K562 (cell line): ENCODE measurements around the gene THSD8. TPM values are rescaled to one million over a fixed set of nuclear protein-coding genes. Genes with fewer than 3 reads are reported as not detected.

ENCODE experiments used
- ATF7 ChIP-seq: fragments of 450-650 bp; IDR thresholded peaks from 2 replicates; pipeline ENCODE4 v1.7.1; 2014; ENCODE audit warnings: mild to moderate bottlenecking, moderate library complexity
- CCNT2 ChIP-seq: IDR thresholded peaks from 2 replicates; pipeline ENCODE4 v1.6.1; 2011; ENCODE audit warnings: borderline replicate concordance, low read depth, mild to moderate bottlenecking, moderate library complexity, mixed read lengths, low read length; ENCODE audit not compliant: insufficient read length; ENCODE audit errors: extremely low read depth
- ERF ChIP-seq: fragments of 450-650 bp; formaldehyde crosslinking; IDR thresholded peaks from 2 replicates; pipeline ENCODE4 v1.4.0; 2020; ENCODE audit warnings: mild to moderate bottlenecking, mixed read lengths
- GABPA ChIP-seq: fragments of 200-800 bp; sonication (Bioruptor generic); conservative IDR thresholded peaks from 2 replicates; pipeline ENCODE4 v1.6.1; 2016; ENCODE audit warnings: low read depth, missing genetic modification characterization, missing compliant biosample characterization
- KDM4B ChIP-seq, 2 experiments: fragments of 450-650 bp in 1 of 2; sonication (generic) in 1 of 2; IDR thresholded peaks; 2 replicates each; pipeline ENCODE4 v1.6.1; 2016 to 2017; ENCODE audit warnings: borderline replicate concordance in 2 of 2, antibody characterized with exemption in 1 of 2, low read depth in 1 of 2, mild to moderate bottlenecking in 1 of 2
- NR2C1 ChIP-seq, 2 experiments: fragments of 450-650 bp; IDR thresholded peaks; 2 replicates each; pipeline ENCODE4 v1.6.1; 2017; ENCODE audit warnings: mild to moderate bottlenecking in 2 of 2, antibody characterized with exemption in 1 of 2, inconsistent platforms in 1 of 2, missing compliant biosample characterization in 1 of 2, missing genetic modification characterization in 1 of 2
- NUFIP1 ChIP-seq: fragments of 450-650 bp; IDR thresholded peaks from 2 replicates; pipeline ENCODE4 v1.6.1; 2018; ENCODE audit not compliant: partially characterized antibody
- SRF ChIP-seq, 2 experiments: fragments of 250-450, 450-650 bp in 1 of 2; sonication (Bioruptor Pico) in 1 of 2; sonication (generic) in 1 of 2; formaldehyde crosslinking; IDR thresholded peaks; 2 replicates each; pipeline versions ENCODE4 v1.5.0 to v1.5.1; 2020 to 2022; ENCODE audit warnings: mild to moderate bottlenecking in 1 of 2, missing genetic modification reagents in 1 of 2
- polyA plus RNA-seq, 8 experiments: library from polyadenylated mRNA; depleted of rRNA in 4 of 8; stranded (reverse) in 5 of 8; unstranded in 3 of 8; fragments of >200 nt; fragmentation: Nextera tagmentation in 2 of 8; fragmentation: Illumina TruSeq in 1 of 8; extraction: Ambion mirVana in 2 of 8; extraction: Trizol in 1 of 8; gene quantifications; 2 replicates each; pipeline versions ENCODE4 v1.2.1 to v1.2.3, GENCODE V29; 2011 to 2014; ENCODE audit warnings: inconsistent platforms in 1 of 8, missing spikeins in 1 of 8
- total RNA-seq, 7 experiments: library from RNA; depleted of rRNA in 6 of 7; stranded (reverse); fragments of >200 nt in 6 of 7; fragmentation: Illumina TruSeq in 2 of 7; extraction: Trizol in 2 of 7; gene quantifications; 2 replicates each; pipeline versions ENCODE4 v1.2.1 to v1.2.3, GENCODE V29; 2011 to 2021; ENCODE audit warnings: low replicate concordance in 1 of 7
- TF ChIP-seq, protein P1 (sequence below), 2 experiments: fragments of 450-650 bp; formaldehyde crosslinking in 1 of 2; IDR thresholded peaks; 2 replicates each; pipeline versions ENCODE4 v1.4.0 to v1.6.1; 2014 to 2020; ENCODE audit warnings: mild to moderate bottlenecking in 2 of 2, borderline replicate concordance in 1 of 2, low read depth in 1 of 2
- TF ChIP-seq, protein P2 (sequence below): fragments of 200-800 bp; sonication (Bioruptor generic); IDR thresholded peaks from 2 replicates; pipeline ENCODE4 v1.6.1; 2017; ENCODE audit warnings: missing genetic modification characterization, missing compliant biosample characterization
- TF ChIP-seq, protein P3 (sequence below): fragments of 250-450 bp; sonication (Bioruptor Pico); IDR thresholded peaks from 2 replicates; pipeline ENCODE4 v1.8.0; 2022; ENCODE audit warnings: inconsistent platforms
- TF ChIP-seq, protein P4 (sequence below): IDR thresholded peaks from 2 replicates; pipeline ENCODE4 v1.6.1; 2011; ENCODE audit not compliant: insufficient read length; ENCODE audit errors: extremely low read depth

THSD8 gene
- total and polyA plus RNA-seq, 9 of the 15 experiments (the other 6 are each of a cell fraction or from before 2014, with no cell fraction given), result 8.4 to 42.4 (median 19.9) TPM; not detected in 2

GRCh38 chr19:12777217-12778016 lies 24.5 kb upstream of the THSD8 start (continued):
- TF ChIP-seq, protein P1, sequence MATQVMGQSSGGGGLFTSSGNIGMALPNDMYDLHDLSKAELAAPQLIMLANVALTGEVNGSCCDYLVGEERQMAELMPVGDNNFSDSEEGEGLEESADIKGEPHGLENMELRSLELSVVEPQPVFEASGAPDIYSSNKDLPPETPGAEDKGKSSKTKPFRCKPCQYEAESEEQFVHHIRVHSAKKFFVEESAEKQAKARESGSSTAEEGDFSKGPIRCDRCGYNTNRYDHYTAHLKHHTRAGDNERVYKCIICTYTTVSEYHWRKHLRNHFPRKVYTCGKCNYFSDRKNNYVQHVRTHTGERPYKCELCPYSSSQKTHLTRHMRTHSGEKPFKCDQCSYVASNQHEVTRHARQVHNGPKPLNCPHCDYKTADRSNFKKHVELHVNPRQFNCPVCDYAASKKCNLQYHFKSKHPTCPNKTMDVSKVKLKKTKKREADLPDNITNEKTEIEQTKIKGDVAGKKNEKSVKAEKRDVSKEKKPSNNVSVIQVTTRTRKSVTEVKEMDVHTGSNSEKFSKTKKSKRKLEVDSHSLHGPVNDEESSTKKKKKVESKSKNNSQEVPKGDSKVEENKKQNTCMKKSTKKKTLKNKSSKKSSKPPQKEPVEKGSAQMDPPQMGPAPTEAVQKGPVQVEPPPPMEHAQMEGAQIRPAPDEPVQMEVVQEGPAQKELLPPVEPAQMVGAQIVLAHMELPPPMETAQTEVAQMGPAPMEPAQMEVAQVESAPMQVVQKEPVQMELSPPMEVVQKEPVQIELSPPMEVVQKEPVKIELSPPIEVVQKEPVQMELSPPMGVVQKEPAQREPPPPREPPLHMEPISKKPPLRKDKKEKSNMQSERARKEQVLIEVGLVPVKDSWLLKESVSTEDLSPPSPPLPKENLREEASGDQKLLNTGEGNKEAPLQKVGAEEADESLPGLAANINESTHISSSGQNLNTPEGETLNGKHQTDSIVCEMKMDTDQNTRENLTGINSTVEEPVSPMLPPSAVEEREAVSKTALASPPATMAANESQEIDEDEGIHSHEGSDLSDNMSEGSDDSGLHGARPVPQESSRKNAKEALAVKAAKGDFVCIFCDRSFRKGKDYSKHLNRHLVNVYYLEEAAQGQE (IDR thresholded peaks at IDR 0.05; ENCODE audit: borderline replicate concordance), result peak; percentile 86; the same call in 1 of the 2 replicates
- TF ChIP-seq, protein P1 (CRISPR knock-in tag; IDR thresholded peaks at IDR 0.05; ENCODE audit: low read depth), result no peak
- peak; percentile 41 for TF ChIP-seq CCNT2
- TF ChIP-seq ERF, result peak; percentile 75; the same call in 1 of the 2 replicates
- TF ChIP-seq GABPA, result no peak
- TF ChIP-seq, protein P2, sequence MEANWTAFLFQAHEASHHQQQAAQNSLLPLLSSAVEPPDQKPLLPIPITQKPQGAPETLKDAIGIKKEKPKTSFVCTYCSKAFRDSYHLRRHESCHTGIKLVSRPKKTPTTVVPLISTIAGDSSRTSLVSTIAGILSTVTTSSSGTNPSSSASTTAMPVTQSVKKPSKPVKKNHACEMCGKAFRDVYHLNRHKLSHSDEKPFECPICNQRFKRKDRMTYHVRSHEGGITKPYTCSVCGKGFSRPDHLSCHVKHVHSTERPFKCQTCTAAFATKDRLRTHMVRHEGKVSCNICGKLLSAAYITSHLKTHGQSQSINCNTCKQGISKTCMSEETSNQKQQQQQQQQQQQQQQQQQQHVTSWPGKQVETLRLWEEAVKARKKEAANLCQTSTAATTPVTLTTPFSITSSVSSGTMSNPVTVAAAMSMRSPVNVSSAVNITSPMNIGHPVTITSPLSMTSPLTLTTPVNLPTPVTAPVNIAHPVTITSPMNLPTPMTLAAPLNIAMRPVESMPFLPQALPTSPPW (CRISPR knock-in tag), result peak; percentile 90
- TF ChIP-seq, protein P3, sequence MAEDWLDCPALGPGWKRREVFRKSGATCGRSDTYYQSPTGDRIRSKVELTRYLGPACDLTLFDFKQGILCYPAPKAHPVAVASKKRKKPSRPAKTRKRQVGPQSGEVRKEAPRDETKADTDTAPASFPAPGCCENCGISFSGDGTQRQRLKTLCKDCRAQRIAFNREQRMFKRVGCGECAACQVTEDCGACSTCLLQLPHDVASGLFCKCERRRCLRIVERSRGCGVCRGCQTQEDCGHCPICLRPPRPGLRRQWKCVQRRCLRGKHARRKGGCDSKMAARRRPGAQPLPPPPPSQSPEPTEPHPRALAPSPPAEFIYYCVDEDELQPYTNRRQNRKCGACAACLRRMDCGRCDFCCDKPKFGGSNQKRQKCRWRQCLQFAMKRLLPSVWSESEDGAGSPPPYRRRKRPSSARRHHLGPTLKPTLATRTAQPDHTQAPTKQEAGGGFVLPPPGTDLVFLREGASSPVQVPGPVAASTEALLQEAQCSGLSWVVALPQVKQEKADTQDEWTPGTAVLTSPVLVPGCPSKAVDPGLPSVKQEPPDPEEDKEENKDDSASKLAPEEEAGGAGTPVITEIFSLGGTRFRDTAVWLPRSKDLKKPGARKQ (CRISPR knock-in tag), result no peak
- peak; percentile 28; the same call in 1 of the 2 replicates for TF ChIP-seq ATF7
- TF ChIP-seq KDM4B (IDR thresholded peaks at IDR 0.05; ENCODE audit: borderline replicate concordance in 2 of 2, low read depth in 1 of 2), result 0 out of 4 replicates have a peak, but pooled peaks of 1 of the 2 experiments have one; percentile 31
- peak in 1 of 2 experiments; percentile 52; a peak in 1 of 4 replicates for TF ChIP-seq SRF (CRISPR knock-in tag; IDR thresholded peaks at IDR 0.05)
- no peak for TF ChIP-seq NR2C1 (IDR thresholded peaks at IDR 0.05)
- no peak for TF ChIP-seq NR2C1 (tag; IDR thresholded peaks at IDR 0.05)
- TF ChIP-seq NUFIP1, result no peak
- TF ChIP-seq, protein P4, sequence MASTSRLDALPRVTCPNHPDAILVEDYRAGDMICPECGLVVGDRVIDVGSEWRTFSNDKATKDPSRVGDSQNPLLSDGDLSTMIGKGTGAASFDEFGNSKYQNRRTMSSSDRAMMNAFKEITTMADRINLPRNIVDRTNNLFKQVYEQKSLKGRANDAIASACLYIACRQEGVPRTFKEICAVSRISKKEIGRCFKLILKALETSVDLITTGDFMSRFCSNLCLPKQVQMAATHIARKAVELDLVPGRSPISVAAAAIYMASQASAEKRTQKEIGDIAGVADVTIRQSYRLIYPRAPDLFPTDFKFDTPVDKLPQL, result no peak
